ENCODE data around the gene ELOVL7. TPM values are rescaled to one million over a fixed set of nuclear protein-coding genes. Genes with fewer than 3 reads are reported as not detected.
"Not testable (repeated sequence)": the region's sequence is repeated elsewhere in the genome, so short reads cannot be mapped to it uniquely, and the experiment has no call there.

Gene ELOVL7
- total and polyA plus RNA-seq, 2 donors (not counting 1 experiment from before 2014, with no cell fraction given): under 0.01 to 0.07 TPM

- no peak for DNase-seq (ENCODE audit: low read depth in 2 of 2)
- no peak overlapping the region for H3K27ac ChIP-seq (ENCODE audit: insufficient read depth, low read length)
- H3K9me3 ChIP-seq (ENCODE audit: control insufficient read depth, insufficient read depth, low read depth, low read length): no peaks in the 10 kb centered on the region
- no peak for TF ChIP-seq EZH2 (IDR thresholded peaks at IDR 0.05; ENCODE audit: low read length, missing control alignments)
- TF ChIP-seq, protein P1, sequence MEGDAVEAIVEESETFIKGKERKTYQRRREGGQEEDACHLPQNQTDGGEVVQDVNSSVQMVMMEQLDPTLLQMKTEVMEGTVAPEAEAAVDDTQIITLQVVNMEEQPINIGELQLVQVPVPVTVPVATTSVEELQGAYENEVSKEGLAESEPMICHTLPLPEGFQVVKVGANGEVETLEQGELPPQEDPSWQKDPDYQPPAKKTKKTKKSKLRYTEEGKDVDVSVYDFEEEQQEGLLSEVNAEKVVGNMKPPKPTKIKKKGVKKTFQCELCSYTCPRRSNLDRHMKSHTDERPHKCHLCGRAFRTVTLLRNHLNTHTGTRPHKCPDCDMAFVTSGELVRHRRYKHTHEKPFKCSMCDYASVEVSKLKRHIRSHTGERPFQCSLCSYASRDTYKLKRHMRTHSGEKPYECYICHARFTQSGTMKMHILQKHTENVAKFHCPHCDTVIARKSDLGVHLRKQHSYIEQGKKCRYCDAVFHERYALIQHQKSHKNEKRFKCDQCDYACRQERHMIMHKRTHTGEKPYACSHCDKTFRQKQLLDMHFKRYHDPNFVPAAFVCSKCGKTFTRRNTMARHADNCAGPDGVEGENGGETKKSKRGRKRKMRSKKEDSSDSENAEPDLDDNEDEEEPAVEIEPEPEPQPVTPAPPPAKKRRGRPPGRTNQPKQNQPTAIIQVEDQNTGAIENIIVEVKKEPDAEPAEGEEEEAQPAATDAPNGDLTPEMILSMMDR (conservative IDR thresholded peaks at IDR 0.05 in 1 of 2, IDR thresholded peaks at IDR 0.05 in 1 of 2; ENCODE audit: low read depth in 1 of 2, low read length in 2 of 2): no peak
- no peak overlapping the region for H3K9ac ChIP-seq (ENCODE audit: insufficient read depth, low read length)
- H3K4me3 ChIP-seq (replicated peaks in 1 of 4; ENCODE audit: control extremely low read depth in 1 of 4, insufficient read depth in 1 of 4, low read depth in 3 of 4, low read length in 4 of 4): no peak overlapping the region
- no peaks in the 10 kb centered on the region for H3K4me1 ChIP-seq (ENCODE audit: control insufficient read depth, extremely low read depth, insufficient read depth, low read length)
- H3K36me3 ChIP-seq (ENCODE audit: control insufficient read depth, insufficient read depth, low read length): no peaks in the 10 kb centered on the region
- H3K27me3 ChIP-seq (ENCODE audit: control insufficient read depth, insufficient read depth, low read length): no peaks in the 10 kb centered on the region
- no peaks in the 10 kb centered on the region for H4K20me1 ChIP-seq (ENCODE audit: control insufficient read depth, extremely low read depth, insufficient read depth, low read length)
- H3K4me2 ChIP-seq (ENCODE audit: extremely low read depth, insufficient read depth, low read length): no peak overlapping the region
- no peak overlapping the region for H2AFZ ChIP-seq (ENCODE audit: low read length)
- H3K79me2 ChIP-seq (ENCODE audit: control insufficient read depth, insufficient read depth, low read length): no peaks in the 10 kb centered on the region
Observed at GRCh38 chr5:60719329-60719728, 124.7 kb downstream of the ELOVL7 start.

- no peak for DNase-seq (ENCODE audit: low read depth in 2 of 2)
- Histone ChIP-seq H3K79me2 (ENCODE audit: control insufficient read depth, insufficient read depth, low read length) (no peaks in the 10 kb centered on the region), H3K9me3 (ENCODE audit: control insufficient read depth, insufficient read depth, low read depth, low read length) (no peaks in the 10 kb centered on the region), H3K4me2 (ENCODE audit: extremely low read depth, insufficient read depth, low read length) (no peak overlapping the region), H2AFZ (ENCODE audit: low read length) (no peak overlapping the region), H4K20me1 (ENCODE audit: control insufficient read depth, extremely low read depth, insufficient read depth, low read length) (no peaks in the 10 kb centered on the region), H3K27ac (ENCODE audit: insufficient read depth, low read length) (no peak overlapping the region), H3K4me1 (ENCODE audit: control insufficient read depth, extremely low read depth, insufficient read depth, low read length) (no peaks in the 10 kb centered on the region), H3K27me3 (ENCODE audit: control insufficient read depth, insufficient read depth, low read length) (no peaks in the 10 kb centered on the region), H3K9ac (ENCODE audit: insufficient read depth, low read length) (no peak overlapping the region), H3K4me3 (replicated peaks in 1 of 4; ENCODE audit: control extremely low read depth in 1 of 4, insufficient read depth in 1 of 4, low read depth in 3 of 4, low read length in 4 of 4) (no peak overlapping the region), H3K36me3 (ENCODE audit: control insufficient read depth, insufficient read depth, low read length) (no peaks in the 10 kb centered on the region)
- no peak for TF ChIP-seq EZH2 (IDR thresholded peaks at IDR 0.05; ENCODE audit: low read length, missing control alignments)
- TF ChIP-seq, protein P1 (conservative IDR thresholded peaks at IDR 0.05 in 1 of 2, IDR thresholded peaks at IDR 0.05 in 1 of 2; ENCODE audit: low read depth in 1 of 2, low read length in 2 of 2): no peak
Observed at GRCh38 chr5:60718166-60718892, 125.7 kb downstream of the ELOVL7 start.

GRCh38 chr5:60715201-60715928 lies 128.7 kb downstream of the ELOVL7 start:
- not testable (repeated sequence) for H3K4me3 ChIP-seq (replicated peaks in 1 of 4; ENCODE audit: control extremely low read depth in 1 of 4, insufficient read depth in 1 of 4, low read depth in 3 of 4, low read length in 4 of 4); H3K9me3 ChIP-seq (ENCODE audit: control insufficient read depth, insufficient read depth, low read depth, low read length); H2AFZ ChIP-seq (ENCODE audit: low read length); DNase-seq (ENCODE audit: low read depth in 2 of 2); H3K9ac ChIP-seq (ENCODE audit: insufficient read depth, low read length); H3K36me3 ChIP-seq (ENCODE audit: control insufficient read depth, insufficient read depth, low read length); H3K79me2 ChIP-seq (ENCODE audit: control insufficient read depth, insufficient read depth, low read length); H3K27me3 ChIP-seq (ENCODE audit: control insufficient read depth, insufficient read depth, low read length); H4K20me1 ChIP-seq (ENCODE audit: control insufficient read depth, extremely low read depth, insufficient read depth, low read length); H3K27ac ChIP-seq (ENCODE audit: insufficient read depth, low read length); H3K4me1 ChIP-seq (ENCODE audit: control insufficient read depth, extremely low read depth, insufficient read depth, low read length); H3K4me2 ChIP-seq (ENCODE audit: extremely low read depth, insufficient read depth, low read length)

Measured in fibroblast of lung (primary cell).